HepG2 (cell line): ENCODE data around the gene CSRNP3. TPM values are rescaled to one million over a fixed set of nuclear protein-coding genes. Genes with fewer than 3 reads are reported as not detected.

ENCODE experiments used
- ATAC-seq: fragments of 200-7000 bp; cut with Tn5 transposase; 3 replicates; pipeline ENCODE4 v1.9.1; 2020; ENCODE audit warnings: mild to moderate bottlenecking, moderate library complexity
- BruUV-seq: library from RNA; stranded (reverse); fragments of 400-500 nt; replicated peaks from 2 replicates; lab custom pipeline; 2021; lab: Mats Ljungman, UMichigan
- CTCF ChIA-PET: fragments of 300-600 bp; formaldehyde crosslinking; extraction: SDS; loops from one replicate; lab custom pipeline; 2021; ENCODE audit warnings: low total read pairs, inconsistent platforms, low intra/inter-chr PET ratio; lab: Yijun Ruan, JAX
- POLR2A ChIA-PET: fragments of 350-600 bp; sonication (Branson Sonifier 250); formaldehyde crosslinking; loops from one replicate; lab custom pipeline; 2020; ENCODE audit warnings: antibody characterized with exemption, inconsistent platforms; lab: Yijun Ruan, JAX
- DNase-seq: peaks from one replicate; pipeline ENCODE4 v3.0.0-alpha.2; 2015; ENCODE audit warnings: low spot score
- FAIRE-seq: peaks from 3 replicates; lab custom pipeline; 2011; peaks lifted over from hg19 to GRCh38; lab: Jason Lieb, UNC
- H2AFZ ChIP-seq: one replicate; pipeline ENCODE4 v1.6.1; 2011; ENCODE audit warnings: low read length, inconsistent platforms
- H3K27ac ChIP-seq: fragments of 300-600 bp; 3 replicates; pipeline ENCODE4 v1.8.0; 2011; ENCODE audit warnings: mixed run types, mild to moderate bottlenecking, mixed read lengths, low read length, inconsistent platforms; ENCODE audit not compliant: insufficient read depth; ENCODE audit errors: extremely low read length
- H3K27me3 ChIP-seq, 2 experiments: fragments of 200-600 bp in 1 of 2; 2 replicates in 1 of 2; 3 replicates in 1 of 2; pipeline versions ENCODE4 v1.6.0 to v1.8.0; 2011; ENCODE audit warnings: low read length in 2 of 2, mild to moderate bottlenecking in 2 of 2, moderate library complexity in 2 of 2, inconsistent platforms in 1 of 2; ENCODE audit not compliant: insufficient read depth in 2 of 2, control insufficient read depth in 1 of 2
- H3K36me3 ChIP-seq, 2 experiments: fragments of 200-600 bp in 1 of 2; replicated peaks in 1 of 2; 2 replicates in 1 of 2; 3 replicates in 1 of 2; pipeline versions ENCODE4 v1.5.1 to v1.8.0; 2011; ENCODE audit warnings: low read length in 2 of 2, inconsistent platforms in 1 of 2; ENCODE audit not compliant: insufficient read depth in 2 of 2, control insufficient read depth in 1 of 2
- H3K4me1 ChIP-seq: 2 replicates; pipeline ENCODE4 v1.5.1; 2012; ENCODE audit warnings: low read length, inconsistent platforms; ENCODE audit not compliant: insufficient read depth
- H3K4me2 ChIP-seq: 2 replicates; pipeline ENCODE4 v1.6.0; 2011; ENCODE audit warnings: low read depth, low read length, inconsistent platforms
- H3K4me3 ChIP-seq, 3 experiments: fragments of 200-600 bp in 1 of 3; sonication (generic), shearing (Covaris generic) in 1 of 3; replicated peaks in 1 of 3; 2 replicates each; pipeline ENCODE4 v1.5.1; 2011 to 2016; ENCODE audit warnings: low read length in 3 of 3, inconsistent platforms in 2 of 3, low read depth in 2 of 3, mild to moderate bottlenecking in 2 of 3, control low read depth in 1 of 3, mixed read lengths in 1 of 3; ENCODE audit not compliant: insufficient read depth in 1 of 3
- H3K79me2 ChIP-seq: one replicate; pipeline ENCODE4 v1.6.1; 2011; ENCODE audit warnings: low read length, inconsistent platforms; ENCODE audit not compliant: insufficient read depth
- H3K9ac ChIP-seq: 2 replicates; pipeline ENCODE4 v1.6.0; 2011; ENCODE audit warnings: mild to moderate bottlenecking, low read depth, low read length, inconsistent platforms; ENCODE audit not compliant: insufficient read depth
- H3K9me3 ChIP-seq: 2 replicates; pipeline ENCODE4 v1.5.1; 2012; ENCODE audit warnings: mild to moderate bottlenecking, low read length
- H4K20me1 ChIP-seq: 2 replicates; pipeline ENCODE4 v1.6.0; 2011; ENCODE audit warnings: inconsistent platforms, mild to moderate bottlenecking, low read length, moderate library complexity; ENCODE audit not compliant: insufficient read depth
- HDAC1 ChIP-seq: sonication (generic); formaldehyde crosslinking; IDR thresholded peaks from 2 replicates; pipeline ENCODE4 v1.5.1; 2020; ENCODE audit warnings: mild to moderate bottlenecking, missing genetic modification reagents
- MIXL1 ChIP-seq: IDR thresholded peaks from 2 replicates; pipeline ENCODE4 v1.6.1; 2016
- NFE2L1 ChIP-seq: sonication (generic); formaldehyde crosslinking; IDR thresholded peaks from 2 replicates; pipeline ENCODE4 v1.4.0; 2020; ENCODE audit warnings: missing genetic modification reagents, mild to moderate bottlenecking, borderline replicate concordance
- RORA ChIP-seq: sonication (generic); formaldehyde crosslinking; IDR thresholded peaks from 2 replicates; pipeline ENCODE4 v1.5.0; 2020; ENCODE audit warnings: mild to moderate bottlenecking, missing genetic modification reagents, moderate library complexity
- SSRP1 ChIP-seq: IDR thresholded peaks from 2 replicates; pipeline ENCODE4 v1.6.1; 2016; ENCODE audit warnings: control low read depth
- ZNF282 ChIP-seq: fragments of 450-650 bp; IDR thresholded peaks from 2 replicates; pipeline ENCODE4 v1.6.1; 2018; ENCODE audit not compliant: partially characterized antibody
- ZNF549 ChIP-seq: sonication (generic); formaldehyde crosslinking; IDR thresholded peaks from 2 replicates; pipeline ENCODE4 v1.5.0; 2020; ENCODE audit warnings: missing genetic modification reagents
- ZNF615 ChIP-seq: sonication (generic); formaldehyde crosslinking; IDR thresholded peaks from 2 replicates; pipeline ENCODE4 v1.5.0; 2020; ENCODE audit warnings: mild to moderate bottlenecking, missing genetic modification reagents, borderline replicate concordance
- ZNF652 ChIP-seq: IDR thresholded peaks from 2 replicates; pipeline ENCODE4 v1.6.1; 2016; ENCODE audit warnings: low read depth, borderline replicate concordance
- ZNF75D ChIP-seq: sonication (generic); formaldehyde crosslinking; IDR thresholded peaks from 2 replicates; pipeline ENCODE4 v1.8.1; 2023; ENCODE audit warnings: missing genetic modification reagents, mild to moderate bottlenecking, borderline replicate concordance
- ZSCAN30 ChIP-seq: sonication (generic); formaldehyde crosslinking; IDR thresholded peaks from 2 replicates; pipeline ENCODE4 v1.5.0; 2020; ENCODE audit warnings: mild to moderate bottlenecking, missing genetic modification reagents
- WGBS: methylation state at CpG from one replicate; pipeline ENCODE4 v1.1.6; 2017; ENCODE audit warnings: low lambda C conversion rate; 5-methylcytosine and 5-hydroxymethylcytosine counted together
- in situ Hi-C: cut with HindIII; loops from 2 replicates; pipeline ENCODE4 v1.10.0; 2017; ENCODE audit warnings: low pct_unique_long_range_greater_than_20kb; ENCODE audit not compliant: extremely low pct_ligation_motif_present
- intact Hi-C: fragments of 100-400 bp; cut with micrococcal nuclease; formaldehyde crosslinking; loops from one replicate; pipeline ENCODE4 v1.10.0; 2022; ENCODE audit not compliant: unreplicated experiment
- polyA plus RNA-seq, 8 experiments: library from polyadenylated mRNA; depleted of rRNA in 3 of 8; stranded (reverse) in 7 of 8; unstranded in 1 of 8; fragments of >200 nt; fragmentation: Illumina TruSeq in 4 of 8; extraction: Trizol in 4 of 8; gene quantifications; 2 replicates each; pipeline versions ENCODE4 v1.2.1 to v1.2.3, GENCODE V29; 2011 to 2016; ENCODE audit warnings: low read depth in 4 of 8, missing spikeins in 1 of 8, mixed read lengths in 1 of 8; ENCODE audit not compliant: insufficient read depth in 1 of 8
- total RNA-seq, 5 experiments: library from RNA; depleted of rRNA; stranded (reverse); fragments of >200 nt; fragmentation: Illumina TruSeq; extraction: Trizol; gene quantifications; 2 replicates each; pipeline ENCODE4 v1.2.3, GENCODE V29; 2016; ENCODE audit warnings: low read depth in 1 of 5
- TF ChIP-seq, protein P1 (sequence below): sonication (generic); formaldehyde crosslinking; IDR thresholded peaks from 2 replicates; pipeline ENCODE4 v1.5.0; 2020; ENCODE audit warnings: missing genetic modification reagents
- TF ChIP-seq, protein P2 (sequence below): sonication (generic); formaldehyde crosslinking; IDR thresholded peaks from 2 replicates; pipeline ENCODE4 v1.8.1; 2023; ENCODE audit warnings: mild to moderate bottlenecking, missing genetic modification reagents
- TF ChIP-seq, protein P3 (sequence below): sonication (generic); formaldehyde crosslinking; IDR thresholded peaks from 2 replicates; pipeline ENCODE4 v1.4.0; 2020; ENCODE audit warnings: mild to moderate bottlenecking, low read depth, missing genetic modification reagents
- TF ChIP-seq, protein P4 (sequence below): sonication (generic); formaldehyde crosslinking; IDR thresholded peaks from 2 replicates; pipeline ENCODE4 v1.4.0; 2020; ENCODE audit warnings: missing genetic modification reagents, low read depth, mild to moderate bottlenecking, borderline replicate concordance
- TF ChIP-seq, protein P5 (sequence below): sonication (generic); formaldehyde crosslinking; IDR thresholded peaks from 2 replicates; pipeline ENCODE4 v1.8.0; 2022; ENCODE audit warnings: missing genetic modification reagents, mild to moderate bottlenecking, borderline replicate concordance
- TF ChIP-seq, protein P6 (sequence below): sonication (generic); formaldehyde crosslinking; IDR thresholded peaks from 2 replicates; pipeline ENCODE4 v1.4.0; 2020; ENCODE audit warnings: missing genetic modification reagents

The CSRNP3 gene
- total and polyA plus RNA-seq, 2 of the 13 experiments (the other 11 are each of a cell fraction or from before 2014, with no cell fraction given) = not detected

DNA sequence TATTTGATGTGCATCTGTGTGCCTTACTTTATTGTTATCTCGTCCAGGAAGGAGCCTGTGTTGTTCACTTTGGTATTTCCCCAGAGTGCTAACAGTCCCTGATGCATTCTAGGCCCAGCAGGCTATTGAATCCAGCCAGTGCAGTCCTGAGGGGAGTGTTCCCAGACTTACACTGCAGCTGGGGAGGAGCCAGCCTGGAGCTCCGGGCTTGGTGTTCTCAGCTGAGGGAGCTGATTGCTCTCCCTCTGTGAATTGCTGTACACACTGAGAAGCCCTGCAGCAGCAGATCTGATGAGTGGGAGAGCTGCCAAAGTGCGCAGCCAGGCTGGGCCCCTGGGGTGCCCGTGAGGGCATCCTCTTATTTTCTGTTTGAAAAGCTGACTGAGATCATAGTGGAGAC lies 165.4 kb downstream of the CSRNP3 start:
- 17% methylated on average over 3 of the region's 4 CpGs for WGBS
- peak; percentile 38; the same call in 2 of the 3 replicates for ATAC-seq
- in situ Hi-C loops (no loop called here), intact Hi-C loops (no loop called here)
- FAIRE-seq = no peak
- H3K4me3 ChIP-seq = no peak overlapping the region
- no peak overlapping the region for H2AFZ ChIP-seq
- H3K79me2 ChIP-seq = no peaks in the 10 kb centered on the region
- H3K4me2 ChIP-seq = no peak overlapping the region
- no peaks in the 10 kb centered on the region for H3K27me3 ChIP-seq
- BruUV-seq = no TSS peak
- no peak for DNase-seq
- H3K4me1 ChIP-seq = no peaks in the 10 kb centered on the region
- CTCF ChIA-PET = no interaction called here
- POLR2A ChIA-PET = no interaction called here
- H3K36me3 ChIP-seq = no peaks in the 10 kb centered on the region
- H4K20me1 ChIP-seq = no peaks in the 10 kb centered on the region
- no peak overlapping the region for H3K27ac ChIP-seq
- no peaks in the 10 kb centered on the region for H3K9me3 ChIP-seq
- H3K9ac ChIP-seq = no peak overlapping the region
- TF ChIP-seq, protein P1, sequence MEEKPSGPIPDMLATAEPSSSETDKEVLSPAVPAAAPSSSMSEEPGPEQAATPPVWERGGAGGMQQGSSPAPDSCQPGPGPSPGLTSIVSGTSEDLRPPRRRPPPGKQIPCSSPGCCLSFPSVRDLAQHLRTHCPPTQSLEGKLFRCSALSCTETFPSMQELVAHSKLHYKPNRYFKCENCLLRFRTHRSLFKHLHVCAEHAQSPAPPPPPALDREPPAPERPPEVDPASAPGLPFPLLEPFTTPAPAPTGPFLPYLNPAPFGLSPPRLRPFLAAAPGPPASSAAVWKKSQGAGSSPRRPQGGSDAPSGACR (CRISPR knock-in tag) = no peak
- TF ChIP-seq ZNF282 (no peak), ZNF652 (no peak), HDAC1 (CRISPR knock-in tag) (no peak), ZNF75D (CRISPR knock-in tag) (no peak), NFE2L1 (CRISPR knock-in tag) (no peak), RORA (CRISPR knock-in tag) (no peak), ZSCAN30 (CRISPR knock-in tag) (no peak), ZNF615 (CRISPR knock-in tag) (no peak), MIXL1 (no peak), ZNF549 (no peak), SSRP1 (CRISPR knock-in tag) (no peak)
- TF ChIP-seq, protein P2, sequence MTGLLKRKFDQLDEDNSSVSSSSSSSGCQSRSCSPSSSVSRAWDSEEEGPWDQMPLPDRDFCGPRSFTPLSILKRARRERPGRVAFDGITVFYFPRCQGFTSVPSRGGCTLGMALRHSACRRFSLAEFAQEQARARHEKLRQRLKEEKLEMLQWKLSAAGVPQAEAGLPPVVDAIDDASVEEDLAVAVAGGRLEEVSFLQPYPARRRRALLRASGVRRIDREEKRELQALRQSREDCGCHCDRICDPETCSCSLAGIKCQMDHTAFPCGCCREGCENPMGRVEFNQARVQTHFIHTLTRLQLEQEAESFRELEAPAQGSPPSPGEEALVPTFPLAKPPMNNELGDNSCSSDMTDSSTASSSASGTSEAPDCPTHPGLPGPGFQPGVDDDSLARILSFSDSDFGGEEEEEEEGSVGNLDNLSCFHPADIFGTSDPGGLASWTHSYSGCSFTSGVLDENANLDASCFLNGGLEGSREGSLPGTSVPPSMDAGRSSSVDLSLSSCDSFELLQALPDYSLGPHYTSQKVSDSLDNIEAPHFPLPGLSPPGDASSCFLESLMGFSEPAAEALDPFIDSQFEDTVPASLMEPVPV (CRISPR knock-in tag) = no peak
- TF ChIP-seq, protein P3, sequence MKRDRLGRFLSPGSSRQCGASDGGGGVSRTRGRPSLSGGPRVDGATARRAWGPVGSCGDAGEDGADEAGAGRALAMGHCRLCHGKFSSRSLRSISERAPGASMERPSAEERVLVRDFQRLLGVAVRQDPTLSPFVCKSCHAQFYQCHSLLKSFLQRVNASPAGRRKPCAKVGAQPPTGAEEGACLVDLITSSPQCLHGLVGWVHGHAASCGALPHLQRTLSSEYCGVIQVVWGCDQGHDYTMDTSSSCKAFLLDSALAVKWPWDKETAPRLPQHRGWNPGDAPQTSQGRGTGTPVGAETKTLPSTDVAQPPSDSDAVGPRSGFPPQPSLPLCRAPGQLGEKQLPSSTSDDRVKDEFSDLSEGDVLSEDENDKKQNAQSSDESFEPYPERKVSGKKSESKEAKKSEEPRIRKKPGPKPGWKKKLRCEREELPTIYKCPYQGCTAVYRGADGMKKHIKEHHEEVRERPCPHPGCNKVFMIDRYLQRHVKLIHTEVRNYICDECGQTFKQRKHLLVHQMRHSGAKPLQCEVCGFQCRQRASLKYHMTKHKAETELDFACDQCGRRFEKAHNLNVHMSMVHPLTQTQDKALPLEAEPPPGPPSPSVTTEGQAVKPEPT (CRISPR knock-in tag) = no peak
- TF ChIP-seq, protein P4, sequence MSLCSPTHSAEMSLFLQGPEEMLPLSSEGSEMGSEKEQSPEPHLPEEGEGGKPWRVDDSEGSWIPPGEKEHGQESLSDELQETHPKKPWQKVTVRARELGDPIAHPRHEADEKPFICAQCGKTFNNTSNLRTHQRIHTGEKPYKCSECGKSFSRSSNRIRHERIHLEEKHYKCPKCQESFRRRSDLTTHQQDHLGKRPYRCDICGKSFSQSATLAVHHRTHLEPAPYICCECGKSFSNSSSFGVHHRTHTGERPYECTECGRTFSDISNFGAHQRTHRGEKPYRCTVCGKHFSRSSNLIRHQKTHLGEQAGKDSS = no peak
- TF ChIP-seq, protein P5, sequence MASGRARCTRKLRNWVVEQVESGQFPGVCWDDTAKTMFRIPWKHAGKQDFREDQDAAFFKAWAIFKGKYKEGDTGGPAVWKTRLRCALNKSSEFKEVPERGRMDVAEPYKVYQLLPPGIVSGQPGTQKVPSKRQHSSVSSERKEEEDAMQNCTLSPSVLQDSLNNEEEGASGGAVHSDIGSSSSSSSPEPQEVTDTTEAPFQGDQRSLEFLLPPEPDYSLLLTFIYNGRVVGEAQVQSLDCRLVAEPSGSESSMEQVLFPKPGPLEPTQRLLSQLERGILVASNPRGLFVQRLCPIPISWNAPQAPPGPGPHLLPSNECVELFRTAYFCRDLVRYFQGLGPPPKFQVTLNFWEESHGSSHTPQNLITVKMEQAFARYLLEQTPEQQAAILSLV (CRISPR knock-in tag) = no peak
- TF ChIP-seq, protein P6, sequence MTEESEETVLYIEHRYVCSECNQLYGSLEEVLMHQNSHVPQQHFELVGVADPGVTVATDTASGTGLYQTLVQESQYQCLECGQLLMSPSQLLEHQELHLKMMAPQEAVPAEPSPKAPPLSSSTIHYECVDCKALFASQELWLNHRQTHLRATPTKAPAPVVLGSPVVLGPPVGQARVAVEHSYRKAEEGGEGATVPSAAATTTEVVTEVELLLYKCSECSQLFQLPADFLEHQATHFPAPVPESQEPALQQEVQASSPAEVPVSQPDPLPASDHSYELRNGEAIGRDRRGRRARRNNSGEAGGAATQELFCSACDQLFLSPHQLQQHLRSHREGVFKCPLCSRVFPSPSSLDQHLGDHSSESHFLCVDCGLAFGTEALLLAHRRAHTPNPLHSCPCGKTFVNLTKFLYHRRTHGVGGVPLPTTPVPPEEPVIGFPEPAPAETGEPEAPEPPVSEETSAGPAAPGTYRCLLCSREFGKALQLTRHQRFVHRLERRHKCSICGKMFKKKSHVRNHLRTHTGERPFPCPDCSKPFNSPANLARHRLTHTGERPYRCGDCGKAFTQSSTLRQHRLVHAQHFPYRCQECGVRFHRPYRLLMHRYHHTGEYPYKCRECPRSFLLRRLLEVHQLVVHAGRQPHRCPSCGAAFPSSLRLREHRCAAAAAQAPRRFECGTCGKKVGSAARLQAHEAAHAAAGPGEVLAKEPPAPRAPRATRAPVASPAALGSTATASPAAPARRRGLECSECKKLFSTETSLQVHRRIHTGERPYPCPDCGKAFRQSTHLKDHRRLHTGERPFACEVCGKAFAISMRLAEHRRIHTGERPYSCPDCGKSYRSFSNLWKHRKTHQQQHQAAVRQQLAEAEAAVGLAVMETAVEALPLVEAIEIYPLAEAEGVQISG (CRISPR knock-in tag) = no peak
